ENCODE data around the gene OR8B2.
"Not testable (repeated sequence)": the region's sequence is repeated elsewhere in the genome, so short reads cannot be mapped to it uniquely, and the experiment has no call there.

The OR8B2 gene

GRCh38 chr11:124384399-124384798 is at the start of gene OR8B2:
TSS of gene OR8B2 (minus strand) at chr11:124384499. CDS start at chr11:124383343, 1,156 bp downstream.
- no peak for DNase-seq

GRCh38 chr11:124429599-124429998 is 45.3 kb upstream of the OR8B2 start:
- DNase-seq: no peak

GRCh38 chr11:124424384-124424921 is 40.2 kb upstream of the OR8B2 start, which contains the start of gene OR8B4:
TSS of gene OR8B4 (minus strand) at chr11:124424871. CDS start at chr11:124424871, 0 bp downstream.
- no peak for DNase-seq

GRCh38 chr11:124421043-124421442 is 36.7 kb upstream of the OR8B2 start:
- DNase-seq: no peak

- peak; percentile 20 for DNase-seq
Observed at GRCh38 chr11:124415356-124415923, 31.1 kb upstream of the OR8B2 start.

GRCh38 chr11:124409906-124410305 is 25.6 kb upstream of the OR8B2 start:
- no peak for DNase-seq

GRCh38 chr11:124405581-124405980 is 21.3 kb upstream of the OR8B2 start:
- DNase-seq: no peak

GRCh38 chr11:124403186-124403585 is 18.9 kb upstream of the OR8B2 start:
- DNase-seq: not testable (repeated sequence)

GRCh38 chr11:124402326-124402922 is 18.1 kb upstream of the OR8B2 start:
- DNase-seq: peak; percentile 26

GRCh38 chr11:124398924-124399323 is 14.6 kb upstream of the OR8B2 start, which contains the start of gene OR8B3:
TSS of gene OR8B3 (minus strand) at chr11:124399024. CDS start at chr11:124397351, 1,673 bp downstream.
- DNase-seq: no peak

GRCh38 chr11:124396847-124397246 is 12.5 kb upstream of the OR8B2 start:
- DNase-seq: not testable (repeated sequence)

GRCh38 chr11:124394408-124394807 is 10.1 kb upstream of the OR8B2 start:
- no peak for DNase-seq

- not testable (repeated sequence) for DNase-seq
Observed at GRCh38 chr11:124382857-124383256, 1.4 kb downstream of the OR8B2 start.

GRCh38 chr11:124380585-124380984 is 3.7 kb downstream of the OR8B2 start:
- DNase-seq: no peak

GRCh38 chr11:124376280-124376679 is 8.0 kb downstream of the OR8B2 start:
- DNase-seq: no peak

GRCh38 chr11:124359566-124359965 is 24.7 kb downstream of the OR8B2 start:
- no peak for DNase-seq

- DNase-seq: no peak
Observed at GRCh38 chr11:124346311-124346955, 37.9 kb downstream of the OR8B2 start.

GRCh38 chr11:124344346-124344745 is 40.0 kb downstream of the OR8B2 start:
- DNase-seq: no peak

GRCh38 chr11:124340142-124340447 is 44.2 kb downstream of the OR8B2 start:
- DNase-seq: no peak

GRCh38 chr11:124339396-124340141 is 44.7 kb downstream of the OR8B2 start:
- no peak for DNase-seq
